Superior temporal gyrus (tissue), 1 donor: ENCODE measurements around the gene CCDC91.
"Not testable (repeated sequence)": the region's sequence is repeated elsewhere in the genome, so short reads cannot be mapped to it uniquely, and the experiment has no call there.

Experiments
- DNase-seq: peaks from one replicate; pipeline ENCODE4 v3.0.0-alpha.2; 2016; ENCODE audit errors: extremely low spot score

CCDC91 gene

DNA sequence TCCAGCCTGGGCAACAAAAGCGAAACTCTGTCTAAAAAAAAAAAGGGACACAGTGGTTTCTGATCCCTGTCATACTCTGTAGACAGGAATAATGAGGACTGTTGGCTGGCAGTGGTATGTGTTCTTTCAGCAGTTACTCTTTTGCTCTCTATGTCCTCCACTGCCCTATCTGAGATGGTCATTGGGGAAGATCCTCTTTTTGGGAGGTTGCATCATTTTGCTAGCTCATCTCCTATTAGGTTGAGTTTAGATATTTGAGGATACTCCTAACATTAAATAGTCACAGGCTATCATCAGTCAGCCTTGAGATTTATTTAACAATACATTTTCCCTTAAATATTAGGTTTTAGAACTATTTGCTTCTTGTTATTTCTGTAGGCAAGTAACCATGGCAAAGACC, 5.9 kb upstream of the CCDC91 start:
- no peak for DNase-seq

- DNase-seq, result no peak
Observed at GRCh38 chr12:28186500-28186899, 3.8 kb upstream of the CCDC91 start.

DNA sequence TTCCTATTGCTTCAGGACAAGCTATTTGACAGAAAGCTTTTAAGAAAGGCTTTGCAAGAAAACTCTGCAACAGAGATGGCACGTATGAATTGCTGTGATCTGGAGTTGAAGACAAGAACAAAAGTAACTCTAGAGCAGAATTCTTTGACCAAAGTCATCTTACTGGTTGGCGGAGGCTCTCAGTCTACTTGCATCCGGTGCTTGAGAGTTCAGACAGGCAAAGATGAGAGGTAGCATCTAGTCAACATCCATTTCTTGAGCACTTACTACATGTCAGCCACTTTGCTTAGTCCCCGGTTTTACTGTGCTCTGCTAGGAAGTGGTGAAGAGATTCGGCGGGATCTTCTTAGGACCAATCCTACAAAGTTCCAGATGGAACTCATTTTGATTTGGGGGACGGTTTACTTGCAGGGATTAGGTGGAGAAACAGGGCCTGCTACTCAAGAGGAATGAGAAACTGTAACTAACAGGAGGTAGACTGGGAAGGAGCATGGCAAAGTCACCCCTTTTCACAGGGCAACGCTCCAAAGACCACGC, 404 bp upstream of the CCDC91 start:
- peak; percentile 49 for DNase-seq

GRCh38 chr12:28191051-28192048, 1.1 kb downstream of the CCDC91 start:
- DNase-seq, result peak; percentile 82

- no peak for DNase-seq
Observed at GRCh38 chr12:28192125-28192524, 1.9 kb downstream of the CCDC91 start.

DNA sequence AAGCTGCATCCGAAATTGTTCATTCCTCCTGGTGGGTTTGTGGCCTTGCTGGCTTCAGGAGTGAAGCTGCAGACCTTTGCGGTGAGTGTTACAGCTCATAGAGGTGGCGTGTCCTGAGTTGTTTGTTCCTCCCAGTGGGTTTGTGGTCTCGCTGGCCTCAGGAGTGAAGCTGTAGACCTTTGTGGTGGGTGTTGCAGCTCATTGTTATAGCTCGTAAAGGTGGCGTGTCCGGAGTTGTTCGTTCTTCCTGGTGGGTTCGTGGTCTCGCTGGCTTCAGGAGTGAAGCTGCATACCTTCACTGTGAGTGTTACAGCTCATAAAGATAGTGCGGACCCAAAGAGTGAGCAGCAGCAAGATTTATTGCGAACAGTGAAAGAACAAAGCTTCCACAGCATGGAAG, 4.4 kb downstream of the CCDC91 start:
- not testable (repeated sequence) for DNase-seq

DNA sequence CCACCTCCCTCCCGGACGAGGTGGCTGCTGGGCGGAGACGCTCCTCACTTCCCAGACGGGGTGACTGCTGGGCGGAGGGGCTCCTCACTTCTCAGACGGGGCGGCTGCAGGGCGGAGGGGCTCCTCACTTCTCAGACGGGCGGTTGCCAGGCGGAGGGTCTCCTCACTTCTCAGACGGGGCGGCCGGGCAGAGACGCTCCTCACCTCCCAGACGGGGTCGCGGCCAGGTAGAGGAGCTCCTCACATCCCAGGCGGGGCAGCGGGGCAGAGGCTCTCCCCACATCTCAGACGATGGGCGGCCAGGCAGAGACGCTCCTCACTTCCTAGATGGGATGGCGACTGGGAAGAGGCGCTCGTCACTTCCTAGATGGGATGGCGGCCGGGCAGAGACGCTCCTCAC, 10.9 kb downstream of the CCDC91 start:
- DNase-seq, result not testable (repeated sequence)

DNA sequence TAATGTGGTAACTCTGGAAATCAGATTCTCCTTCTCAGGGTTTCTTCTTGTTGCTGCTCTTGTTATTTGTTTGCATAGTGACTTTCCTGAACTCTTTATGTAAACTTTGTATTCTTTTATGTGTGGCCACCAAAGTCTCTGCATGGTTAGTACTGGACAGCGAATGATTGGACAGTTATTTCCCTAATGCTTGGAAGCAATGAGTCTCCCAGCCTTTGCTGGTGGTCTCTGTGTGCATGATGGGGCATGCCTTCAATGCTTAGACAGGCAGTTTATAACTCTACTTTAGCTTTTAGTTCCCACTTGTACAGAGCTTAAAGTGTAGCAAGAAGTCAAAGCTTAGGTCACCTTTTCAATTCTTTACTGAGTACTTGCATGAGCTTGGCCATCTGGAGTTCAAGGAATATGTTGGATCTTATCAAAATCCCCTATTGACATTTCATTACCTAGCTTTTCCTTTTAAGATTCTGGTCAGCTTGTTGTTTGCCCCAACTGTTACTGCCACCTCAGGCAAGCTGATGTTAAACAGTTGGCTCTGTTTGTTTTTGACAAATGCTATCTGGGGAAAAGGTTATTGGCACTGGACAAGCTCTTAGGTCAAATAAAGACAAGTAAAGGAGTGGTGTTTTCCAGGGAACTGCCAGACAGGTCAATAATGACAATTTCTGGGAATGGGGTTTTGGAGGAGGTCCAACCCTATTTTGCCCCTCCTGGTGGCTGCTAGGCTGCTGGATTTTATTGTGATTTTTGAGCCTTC, 12.3 kb downstream of the CCDC91 start:
- no peak for DNase-seq

DNA sequence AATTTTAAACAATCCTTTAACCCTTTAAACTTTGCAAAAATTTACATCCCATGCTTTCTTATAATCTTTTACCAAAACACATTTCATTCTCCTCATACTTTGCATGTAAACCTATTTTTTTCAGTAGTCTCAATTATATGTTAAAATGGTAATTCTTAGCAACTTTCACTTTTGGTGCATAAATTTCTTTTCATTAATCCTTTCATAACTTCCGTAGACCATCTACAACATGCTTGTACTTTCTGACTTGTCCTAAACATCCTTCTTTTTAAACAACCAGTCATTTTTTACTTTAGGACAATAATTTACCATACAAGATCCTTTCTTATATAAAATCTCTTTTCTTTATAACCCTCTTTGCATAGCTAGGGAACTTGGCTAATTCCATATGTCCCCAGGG, 19.5 kb downstream of the CCDC91 start:
- DNase-seq, result no peak

- no peak for DNase-seq
Observed at GRCh38 chr12:28212182-28212581, 21.9 kb downstream of the CCDC91 start.

DNA sequence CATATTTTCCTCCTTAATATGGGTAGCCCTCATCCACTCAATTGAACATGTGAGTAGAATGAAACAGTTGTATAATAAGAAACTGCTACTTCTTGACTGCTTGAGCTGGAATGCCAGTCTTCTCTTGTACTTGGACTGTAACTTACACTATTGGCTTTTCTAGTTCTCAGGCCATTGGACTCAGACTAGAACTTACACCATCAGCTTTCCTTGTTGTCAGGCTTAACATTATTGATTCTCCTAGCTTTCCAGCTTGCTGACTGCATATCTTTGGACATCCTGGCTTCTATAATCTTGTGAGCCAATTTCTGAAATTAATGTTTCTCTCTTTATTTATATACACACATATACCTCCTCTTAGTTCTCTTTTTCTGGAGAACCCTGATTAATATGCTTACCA, 24.8 kb downstream of the CCDC91 start:
- no peak for DNase-seq

DNA sequence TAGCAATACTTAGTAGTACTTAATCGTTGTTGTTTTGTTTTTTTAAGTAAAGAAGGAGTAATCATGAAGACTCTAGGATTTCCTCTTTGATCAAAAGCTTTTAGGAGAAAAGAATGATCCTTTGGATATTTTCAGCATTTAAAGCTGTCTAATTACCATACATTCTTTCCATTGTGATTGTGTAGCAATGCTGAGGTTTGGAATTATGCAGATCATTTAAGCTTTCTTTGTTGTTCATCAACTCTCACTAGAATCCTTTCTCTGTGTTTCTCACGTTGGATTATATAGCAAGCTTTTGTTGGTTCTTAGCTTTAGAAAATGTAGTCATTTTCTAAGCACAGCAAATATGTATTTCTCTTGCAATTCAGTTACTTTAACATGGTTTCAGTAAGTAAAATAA, 25.8 kb downstream of the CCDC91 start:
- no peak for DNase-seq

- no peak for DNase-seq
Observed at GRCh38 chr12:28217805-28218204, 27.5 kb downstream of the CCDC91 start.

- DNase-seq, result no peak
Observed at GRCh38 chr12:28218875-28219274, 28.6 kb downstream of the CCDC91 start.

- no peak for DNase-seq
Observed at GRCh38 chr12:28219827-28220226, 29.6 kb downstream of the CCDC91 start.

DNA sequence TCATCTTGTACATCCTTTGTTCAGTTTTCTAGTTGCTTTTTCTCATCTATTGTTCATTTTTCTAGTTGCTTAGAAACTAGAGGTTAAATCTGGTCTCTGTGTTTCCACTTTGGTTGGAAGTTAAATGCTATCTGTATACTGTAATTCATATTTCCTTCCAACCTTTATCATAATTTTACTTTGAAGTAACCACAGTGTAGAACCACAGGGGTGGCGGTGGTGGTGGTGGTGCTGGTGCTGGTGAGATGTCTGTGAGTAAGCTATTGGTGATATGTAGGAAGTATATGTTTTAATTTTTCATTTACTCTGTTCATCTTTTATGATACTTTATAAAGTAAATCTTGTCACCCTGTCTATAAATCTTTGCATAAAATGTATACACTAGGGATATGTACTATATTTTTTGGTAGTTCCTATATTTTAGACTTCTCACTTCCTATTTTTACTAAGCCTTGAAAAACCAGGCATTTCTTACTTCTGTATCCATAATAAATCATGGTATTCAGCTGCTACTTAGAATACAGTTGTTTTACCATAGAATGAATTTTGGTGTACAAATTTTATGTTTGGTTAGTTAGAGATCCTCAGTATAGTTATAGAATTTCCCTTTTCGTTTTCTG, 31.9 kb downstream of the CCDC91 start:
- DNase-seq, result no peak

DNA sequence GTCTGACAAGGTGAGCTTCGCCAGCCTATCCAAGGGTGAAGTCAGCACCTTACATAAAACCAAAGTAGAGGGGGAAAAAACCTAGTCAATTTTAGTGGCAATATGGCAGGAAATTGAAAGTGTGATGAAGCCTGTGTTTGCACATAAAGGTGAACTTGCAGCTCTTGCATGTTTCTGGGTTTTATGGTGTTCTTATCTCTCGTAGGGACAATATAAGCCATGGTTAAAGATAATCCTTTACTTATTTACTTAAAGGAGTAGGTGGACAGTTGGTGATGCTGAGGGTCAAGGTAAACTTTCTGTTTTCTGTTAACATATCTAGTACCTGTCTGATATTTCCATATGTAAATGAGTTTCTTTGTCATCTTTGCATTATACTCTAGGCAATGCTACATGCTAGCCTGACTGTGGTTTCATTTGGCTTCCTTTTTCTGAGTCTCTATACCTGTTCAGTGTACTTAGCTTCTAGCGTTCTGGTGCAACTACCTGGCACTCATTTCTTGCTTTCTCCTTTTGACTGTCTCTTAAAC, 32.8 kb downstream of the CCDC91 start:
- DNase-seq, result no peak

DNA sequence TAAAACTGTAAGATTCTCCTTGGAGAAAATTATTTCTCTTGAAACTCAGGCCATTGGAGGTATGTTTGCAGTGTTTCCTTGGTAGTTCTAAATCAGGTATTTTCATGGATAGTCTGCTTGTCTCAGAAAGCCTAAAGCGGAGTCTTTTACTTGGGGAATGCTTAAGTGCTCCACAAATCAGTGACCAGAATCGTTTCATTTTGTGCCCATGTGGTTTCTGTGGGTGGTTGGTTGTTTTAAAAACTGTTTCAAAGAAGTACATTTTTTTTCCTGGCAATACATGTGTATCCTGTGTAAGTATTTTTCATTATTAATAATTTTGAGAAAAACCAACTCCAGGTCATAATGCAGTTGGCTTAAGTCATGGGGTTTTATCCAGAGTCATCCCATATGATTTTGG, 33.6 kb downstream of the CCDC91 start:
- no peak for DNase-seq

DNA sequence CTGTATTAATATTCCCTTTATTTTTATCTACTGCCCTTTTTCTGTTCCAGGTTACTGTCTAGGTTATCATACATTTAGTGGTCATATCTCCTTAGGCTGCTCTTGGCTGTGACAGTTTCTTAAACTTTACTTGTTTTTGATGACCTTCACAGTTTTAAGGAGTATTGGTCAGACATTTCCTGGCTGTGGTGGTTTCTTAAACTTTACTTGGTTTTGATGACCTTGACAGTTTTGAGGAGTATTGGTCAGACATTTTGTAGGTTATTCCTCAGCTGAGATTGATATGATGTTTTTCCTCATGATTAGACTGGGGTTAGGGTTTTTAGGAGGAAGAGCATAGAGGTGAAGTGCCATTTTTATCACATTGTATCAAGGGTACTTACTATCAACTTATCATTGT, 36.4 kb downstream of the CCDC91 start:
- no peak for DNase-seq

DNA sequence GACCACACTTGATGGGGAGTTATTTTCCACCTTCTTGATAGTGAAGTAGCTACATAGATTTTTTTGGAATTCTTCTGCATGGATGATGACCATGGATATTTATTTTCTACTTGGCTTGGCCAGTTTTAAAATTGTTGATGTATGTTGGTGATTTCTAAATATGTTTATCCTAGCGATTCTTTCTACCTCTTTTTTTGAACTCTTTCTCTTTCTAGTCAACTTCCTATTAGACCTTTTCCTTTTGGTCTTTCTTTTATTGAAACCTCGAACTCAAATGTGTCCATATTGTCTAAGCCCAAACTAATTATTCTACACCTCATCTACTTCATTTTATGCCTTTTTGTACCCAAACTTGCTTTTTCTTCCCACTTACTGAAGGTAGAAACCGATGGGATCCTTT, 37.0 kb downstream of the CCDC91 start:
- DNase-seq, result no peak

DNA sequence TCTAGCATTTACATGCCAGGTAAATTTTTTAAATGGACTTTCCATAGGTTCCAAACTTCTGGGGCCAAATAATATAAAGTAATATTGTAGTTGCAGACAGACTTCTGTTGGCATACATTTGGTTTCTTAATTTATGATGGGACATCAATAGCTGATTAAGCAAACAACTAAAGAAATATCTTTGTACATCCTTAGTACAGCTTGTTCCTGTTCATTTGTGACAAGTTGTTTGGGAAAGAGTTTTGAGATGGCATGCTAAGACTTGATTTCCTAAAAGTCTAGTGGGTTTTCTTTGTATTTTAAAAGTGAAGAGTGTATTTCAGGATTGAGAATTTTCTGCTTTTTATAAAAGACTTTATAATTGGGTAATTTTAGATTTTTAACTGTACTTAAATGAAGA, 41.0 kb downstream of the CCDC91 start:
- DNase-seq, result no peak
